ENCODE results near the gene TBC1D2.

DNA sequence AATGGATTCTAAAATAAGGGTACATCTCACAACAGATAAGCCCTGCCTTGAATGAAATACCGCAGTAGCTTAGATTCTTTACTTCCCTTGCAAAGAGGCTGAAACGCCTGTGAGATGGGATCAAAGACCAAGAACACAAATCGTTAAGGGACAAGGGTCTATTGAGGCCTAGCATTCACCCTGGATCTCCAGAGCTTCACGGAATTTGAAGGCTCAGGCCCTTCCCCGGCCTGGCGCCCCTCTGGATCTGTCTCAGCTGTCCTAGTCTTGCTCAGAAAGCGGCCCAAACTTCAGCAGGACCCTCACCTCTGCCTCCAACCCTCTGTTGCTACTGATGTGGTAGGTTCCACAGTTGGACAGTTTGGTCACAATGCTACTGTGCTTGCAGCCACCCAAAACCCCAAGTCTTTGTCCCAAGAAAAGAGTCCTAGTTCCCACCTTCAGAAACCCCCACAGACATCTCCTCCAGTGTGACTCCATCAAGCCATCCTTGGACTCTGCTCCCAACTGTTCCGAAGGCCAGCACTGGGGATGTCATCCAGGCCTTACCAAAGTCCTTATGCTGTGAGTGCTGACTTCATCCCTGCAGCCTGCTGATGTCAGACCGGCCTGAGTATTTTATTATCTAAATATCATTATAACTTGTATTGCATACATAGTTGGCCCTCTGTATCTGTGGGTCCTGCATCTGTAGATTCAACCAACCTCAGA lies 72.4 kb downstream of the TBC1D2 start:
- TF ChIP-seq, protein P1, sequence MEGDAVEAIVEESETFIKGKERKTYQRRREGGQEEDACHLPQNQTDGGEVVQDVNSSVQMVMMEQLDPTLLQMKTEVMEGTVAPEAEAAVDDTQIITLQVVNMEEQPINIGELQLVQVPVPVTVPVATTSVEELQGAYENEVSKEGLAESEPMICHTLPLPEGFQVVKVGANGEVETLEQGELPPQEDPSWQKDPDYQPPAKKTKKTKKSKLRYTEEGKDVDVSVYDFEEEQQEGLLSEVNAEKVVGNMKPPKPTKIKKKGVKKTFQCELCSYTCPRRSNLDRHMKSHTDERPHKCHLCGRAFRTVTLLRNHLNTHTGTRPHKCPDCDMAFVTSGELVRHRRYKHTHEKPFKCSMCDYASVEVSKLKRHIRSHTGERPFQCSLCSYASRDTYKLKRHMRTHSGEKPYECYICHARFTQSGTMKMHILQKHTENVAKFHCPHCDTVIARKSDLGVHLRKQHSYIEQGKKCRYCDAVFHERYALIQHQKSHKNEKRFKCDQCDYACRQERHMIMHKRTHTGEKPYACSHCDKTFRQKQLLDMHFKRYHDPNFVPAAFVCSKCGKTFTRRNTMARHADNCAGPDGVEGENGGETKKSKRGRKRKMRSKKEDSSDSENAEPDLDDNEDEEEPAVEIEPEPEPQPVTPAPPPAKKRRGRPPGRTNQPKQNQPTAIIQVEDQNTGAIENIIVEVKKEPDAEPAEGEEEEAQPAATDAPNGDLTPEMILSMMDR (IDR thresholded peaks at IDR 0.05) = no peak
- TF ChIP-seq POLR2AphosphoS5 (IDR thresholded peaks at IDR 0.05) = no peak
- no peak for TF ChIP-seq POLR2A (IDR thresholded peaks at IDR 0.05)
- TF ChIP-seq EP300 (IDR thresholded peaks at IDR 0.05) = no peak

Data from upper lobe of left lung (tissue), 4 donors.